Stimulated activated CD4-positive, alpha-beta T cell treated with anti-CD3 and anti-CD28 coated beads, Interleukin-15, amount 100 ng/mL, for 1 hour (primary cell): ENCODE data around the gene BUB1B.
"Not testable (repeated sequence)": the region's sequence is repeated elsewhere in the genome, so short reads cannot be mapped to it uniquely, and the experiment has no call there.

Source experiments
- DNase-seq, 2 donors: peaks; one replicate each; pipeline ENCODE4 v3.0.0-alpha.2; 2020; ENCODE audit warnings: low read depth in 1 of 2, low spot score in 1 of 2

The BUB1B gene

GRCh38 chr15:40135846-40136450, 24.9 kb upstream of the BUB1B start:
- DNase-seq: not testable (repeated sequence)

GRCh38 chr15:40136470-40137302, 24.2 kb upstream of the BUB1B start:
- DNase-seq: no peak

GRCh38 chr15:40137303-40138200, 23.3 kb upstream of the BUB1B start:
- no peak for DNase-seq

DNA sequence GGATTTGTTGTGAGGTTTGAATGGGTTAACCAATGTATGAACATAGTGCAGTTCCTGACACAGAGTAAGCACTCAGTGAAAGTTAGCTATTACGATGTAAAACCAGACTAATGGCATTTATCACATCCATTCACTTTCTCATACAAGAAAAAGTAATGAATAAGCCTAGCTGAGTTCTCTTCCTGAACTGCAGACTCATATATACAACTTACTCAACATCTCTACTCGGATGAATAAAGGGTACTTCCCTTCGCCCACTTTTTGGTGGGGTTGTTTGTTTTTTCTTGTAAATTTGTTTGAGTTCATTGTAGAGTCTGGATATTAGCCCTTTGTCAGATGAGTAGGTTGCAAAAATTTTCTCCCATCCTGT, 22.7 kb upstream of the BUB1B start:
- DNase-seq: not testable (repeated sequence)

- no peak for DNase-seq
These were observed 18.4 kb upstream of the BUB1B start for GRCh38 chr15:40142428-40142827.

DNA sequence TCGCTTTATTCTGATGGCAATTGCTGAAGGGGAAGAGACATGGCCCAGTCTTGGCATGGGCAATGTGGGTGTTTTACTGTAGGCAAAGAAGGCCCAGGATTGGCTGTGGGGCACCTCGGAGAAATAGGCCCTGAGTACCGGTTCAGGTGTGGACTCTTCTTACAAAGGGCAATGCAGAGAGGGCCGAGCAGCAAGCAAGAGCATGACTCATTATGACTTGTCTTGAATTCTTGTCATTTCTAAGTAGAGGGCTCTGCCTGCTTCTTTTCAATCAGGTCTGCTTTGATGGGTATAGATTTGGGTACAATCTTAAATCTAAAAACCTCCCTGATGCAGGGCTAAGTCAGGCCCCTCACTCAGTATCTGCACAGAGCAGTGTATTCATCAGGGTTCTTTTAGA, 14.8 kb upstream of the BUB1B start:
- no peak for DNase-seq

- DNase-seq: no peak
These were observed 11.5 kb upstream of the BUB1B start for GRCh38 chr15:40149339-40149738.

DNA sequence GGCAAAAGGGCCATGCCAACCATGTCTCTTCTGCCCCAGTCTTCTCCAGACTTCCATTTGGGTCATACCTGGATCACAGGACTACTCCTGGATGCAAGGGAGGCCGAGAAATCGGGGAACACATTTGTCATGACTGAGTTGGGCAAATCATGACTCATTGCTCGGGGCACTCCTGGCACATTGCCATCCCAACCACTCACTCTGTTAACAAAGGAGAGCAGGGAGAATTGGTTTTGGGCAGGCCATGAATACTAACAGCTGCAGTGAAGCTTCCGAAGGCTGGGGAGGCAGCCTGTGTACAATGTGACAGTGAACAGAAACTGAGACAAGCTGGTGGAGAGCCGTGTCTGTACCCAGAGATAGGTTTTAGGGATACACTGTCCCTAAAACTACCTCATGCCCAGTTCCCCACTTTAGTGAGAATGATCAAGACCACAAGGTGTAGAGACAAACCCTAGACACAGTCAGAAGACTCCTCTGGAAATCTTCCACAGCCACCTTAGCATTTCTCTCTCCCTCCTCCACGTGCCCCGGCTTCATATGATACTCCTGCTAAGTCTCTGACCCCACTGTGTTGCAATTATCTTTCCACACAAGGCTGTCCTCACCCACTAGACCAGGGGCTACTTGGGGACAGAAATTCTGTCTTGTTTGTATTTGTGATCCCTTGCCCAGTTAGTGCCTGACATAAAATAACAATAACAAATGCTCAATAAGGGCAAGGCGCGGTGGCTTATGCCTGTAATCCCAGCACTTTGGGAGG, 10.5 kb upstream of the BUB1B start:
- DNase-seq: no peak

DNA sequence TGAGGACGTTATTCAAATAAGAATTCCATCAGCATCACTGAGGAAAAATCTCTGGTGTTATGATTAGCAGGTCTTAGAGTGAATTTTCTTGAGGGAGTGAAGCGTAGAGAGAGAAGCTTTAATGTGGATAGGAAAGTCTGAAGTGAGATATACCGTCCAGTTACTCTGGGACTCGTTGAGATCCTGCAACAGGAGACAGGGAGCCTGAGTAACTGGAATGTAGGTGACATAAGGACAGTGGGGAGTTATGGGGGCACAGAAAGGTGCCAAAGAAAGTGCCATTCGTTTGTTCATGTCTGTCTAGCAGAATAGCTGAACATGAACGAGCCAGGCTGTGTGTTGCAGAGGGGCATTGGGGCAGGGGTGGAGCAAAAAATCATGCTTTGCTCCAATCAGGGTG, 9.4 kb upstream of the BUB1B start:
- DNase-seq: no peak

DNA sequence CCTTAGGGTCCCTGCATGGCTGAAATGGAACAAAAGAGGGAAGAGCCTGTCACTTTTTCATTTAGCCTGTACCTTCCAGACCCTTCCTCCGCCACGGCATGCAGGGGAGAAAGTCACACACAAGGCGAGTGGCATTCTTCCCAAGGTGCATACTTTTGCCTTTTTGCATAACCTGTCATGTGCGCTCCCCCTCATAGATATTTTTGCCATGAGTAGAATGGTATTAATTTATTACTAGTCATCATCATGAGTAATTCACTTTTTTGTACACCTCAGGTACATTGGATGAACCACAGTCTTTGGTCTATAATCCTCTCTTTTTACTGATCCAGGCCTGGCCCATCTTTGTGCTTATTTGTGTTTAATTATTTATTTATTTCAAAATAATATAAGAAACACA, 8.9 kb upstream of the BUB1B start:
- no peak for DNase-seq

DNA sequence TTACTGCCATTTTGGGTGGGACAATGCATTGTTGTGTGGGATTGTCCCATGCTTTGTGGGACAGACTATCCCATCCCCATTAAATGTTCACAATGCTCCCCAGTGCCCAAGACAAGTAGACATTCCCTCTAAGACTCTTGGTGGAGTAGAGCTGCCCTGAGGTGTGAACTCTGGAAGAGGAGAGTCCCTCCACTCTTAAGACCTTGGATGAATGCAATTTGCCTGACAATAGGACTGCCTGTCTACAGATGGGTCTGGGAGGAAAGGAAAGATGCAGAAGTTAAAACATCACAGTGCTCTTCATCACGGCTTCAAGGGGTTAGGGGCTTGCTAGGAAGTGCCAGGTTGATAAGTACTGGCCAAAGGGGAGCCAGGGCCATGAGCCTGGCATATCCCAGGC, 6.0 kb upstream of the BUB1B start:
- DNase-seq: not testable (repeated sequence)

- DNase-seq: no peak
These were observed 5.5 kb upstream of the BUB1B start for GRCh38 chr15:40155270-40155910.

- no peak for DNase-seq
These were observed 3.0 kb upstream of the BUB1B start for GRCh38 chr15:40157778-40158447.

GRCh38 chr15:40160021-40160420, 848 bp upstream of the BUB1B start:
- no peak for DNase-seq

DNA sequence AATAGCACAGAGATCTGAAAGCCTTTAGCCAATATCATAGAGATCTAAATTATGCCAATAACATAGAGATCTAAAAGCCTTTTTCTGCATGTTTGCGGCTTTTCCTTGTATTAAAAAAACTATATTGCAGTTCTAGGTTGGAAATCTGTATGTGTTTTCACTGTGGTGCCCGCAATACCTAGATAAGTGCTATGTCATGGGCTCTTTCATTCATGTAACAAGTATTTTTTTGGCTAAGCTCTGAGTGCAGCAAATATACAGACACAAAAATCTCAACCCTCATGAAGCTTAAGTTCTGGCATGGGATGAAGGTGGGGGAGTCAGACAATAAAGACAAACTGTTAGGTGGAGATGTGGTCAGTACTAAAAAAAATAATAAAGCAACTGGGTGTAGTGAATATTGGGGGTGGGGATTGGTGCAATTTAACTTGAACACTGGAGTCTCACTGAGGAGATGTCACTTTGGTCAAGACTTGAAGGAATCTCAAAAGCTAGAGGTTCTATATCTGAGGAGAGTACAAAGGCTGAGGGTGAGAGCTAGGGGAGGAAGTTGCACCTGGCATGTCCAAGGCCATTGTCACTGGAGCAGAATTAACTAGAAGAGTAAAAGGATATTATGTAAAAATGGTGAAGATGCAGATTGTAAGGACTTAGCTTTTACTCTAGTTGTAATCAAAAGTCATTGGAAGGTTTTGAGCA, 973 bp downstream of the BUB1B start:
- no peak for DNase-seq

DNA sequence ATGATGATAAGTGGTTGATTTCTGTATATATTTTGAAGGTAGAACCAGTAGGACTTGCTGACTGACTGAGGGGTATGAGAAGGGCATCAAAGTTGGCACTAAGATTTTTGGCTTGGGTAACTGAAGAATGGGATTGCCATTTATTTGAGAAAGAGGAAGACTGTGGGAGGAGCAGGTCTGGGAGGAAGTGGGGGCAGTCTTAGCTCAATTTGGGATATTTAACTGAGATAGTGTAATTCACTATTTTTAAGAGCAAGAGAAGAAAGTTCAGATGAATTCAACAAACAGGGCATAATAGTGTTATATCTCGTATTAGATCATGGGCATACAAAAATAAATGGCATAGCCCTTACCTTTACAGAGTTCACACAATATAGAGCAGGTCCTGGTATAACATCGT, 1.7 kb downstream of the BUB1B start:
- no peak for DNase-seq

DNA sequence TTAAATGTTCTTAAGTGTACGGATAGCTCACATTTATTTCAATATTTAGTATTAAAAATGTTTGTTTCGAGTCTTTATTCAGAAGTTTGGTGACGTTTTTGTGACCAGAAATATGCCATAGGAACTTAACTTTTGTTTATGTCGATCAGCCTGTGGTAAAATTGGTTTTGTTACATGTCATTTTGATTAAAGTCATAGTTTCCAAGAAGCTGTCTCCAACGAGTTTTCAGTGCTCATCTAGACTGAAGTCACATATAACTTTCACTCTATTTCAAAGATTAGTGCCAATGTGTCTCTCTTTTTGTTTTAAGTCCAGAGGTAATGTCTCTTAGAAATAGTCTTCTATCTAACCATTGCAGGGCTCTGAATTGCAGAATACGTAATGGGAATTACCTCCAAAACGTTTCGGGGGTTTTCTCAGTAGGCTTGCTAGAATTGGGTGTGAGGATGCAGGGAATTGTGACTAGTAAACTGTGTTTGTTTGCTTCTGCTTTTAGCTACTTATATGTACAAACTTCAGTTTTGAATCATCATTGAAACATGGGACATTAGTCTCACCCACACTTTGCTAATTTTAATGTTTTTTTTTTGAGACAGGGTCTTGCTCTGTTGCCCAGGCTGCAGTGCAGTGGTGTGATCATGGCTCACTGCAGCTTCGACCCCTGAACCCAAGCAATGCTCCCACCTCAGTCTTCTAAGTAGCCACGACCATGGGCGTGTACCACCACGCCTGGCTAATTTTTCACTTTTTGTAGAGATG, 3.0 kb downstream of the BUB1B start:
- no peak for DNase-seq

- not testable (repeated sequence) for DNase-seq
These were observed 6.5 kb downstream of the BUB1B start for GRCh38 chr15:40167374-40167773.

DNA sequence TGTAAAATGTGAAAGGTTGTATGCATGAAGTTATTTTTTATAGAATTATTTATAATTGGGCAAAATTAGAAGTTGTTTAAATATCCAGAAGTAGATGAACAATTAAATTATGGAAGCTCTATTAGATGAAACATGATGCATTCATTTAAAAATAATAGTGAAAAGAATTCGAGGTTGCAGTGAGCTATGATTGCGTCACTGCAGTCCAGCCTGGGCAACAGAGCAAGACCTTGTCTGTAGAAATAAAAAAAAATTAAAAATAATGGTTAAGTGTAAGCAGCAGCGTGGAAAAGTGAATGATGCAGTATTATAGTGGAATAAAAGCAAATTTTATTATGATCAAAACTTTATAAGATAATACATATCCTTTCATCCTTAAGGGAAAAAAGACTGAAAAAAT, 14.3 kb downstream of the BUB1B start:
- DNase-seq: no peak
